ENCODE data around the gene CD248. TPM values are rescaled to one million over a fixed set of nuclear protein-coding genes. Genes with fewer than 3 reads are reported as not detected.
A peak's percentile ranks its signal among the peaks of the same experiment; 100 is the strongest.

CD248 gene
- total RNA-seq, 8 experiments from 2014 or later = 0.27 to 126 (median 3.8) TPM

GRCh38 chr11:66267039-66267378 is 49.8 kb downstream of the CD248 start:
- in situ Hi-C loops (cut with MboI; ENCODE audit: low pct_unique_long_range_greater_than_20kb in 2 of 9, low sequenced_read_pairs in 9 of 9, unreplicated experiment in 9 of 9) = no loop called here
- peak overlapping the region; percentile 68 to 94 (median 80) for H3K4me3 ChIP-seq
- H3K27ac ChIP-seq = peak overlapping the region; percentile 76 to 99
- ATAC-seq (replicated peaks in 6 of 8) = peak in 5 of 8 experiments; percentile 8 to 36 (median 11)
- H3K4me1 ChIP-seq (replicated peaks in 1 of 2) = peaks cover 13 to 14% of the 10 kb centered on the region in 2 donors
- 18 to 39% (median 20%) methylated on average over 1 to 8 of the region's 13 CpGs; no CpG with 5 or more reads in 6 of the 10 experiments for WGBS, 10 experiments

GRCh38 chr11:66266378-66267038 is 50.3 kb downstream of the CD248 start:
- WGBS, 10 experiments = 70 to 100% (median 100%) methylated on average over 1 to 5 of the region's 20 CpGs; no CpG with 5 or more reads in 4 of the 10 experiments
- Histone ChIP-seq H3K27ac (peak overlapping the region; percentile 76 to 99), H3K4me1 (replicated peaks in 1 of 2) (peaks cover 13 to 14% of the 10 kb centered on the region in 2 donors), H3K4me3 (peak overlapping the region in 3 of 5 donors; percentile 68 to 94 (median 79))
- ATAC-seq (replicated peaks in 6 of 8) = no peak
- in situ Hi-C loops (cut with MboI; ENCODE audit: low pct_unique_long_range_greater_than_20kb in 2 of 9, low sequenced_read_pairs in 9 of 9, unreplicated experiment in 9 of 9) = no loop called here

- H3K27ac ChIP-seq = no peak overlapping the region
- no peak for ATAC-seq (replicated peaks in 6 of 8)
- in situ Hi-C loops (cut with MboI; ENCODE audit: low pct_unique_long_range_greater_than_20kb in 2 of 9, low sequenced_read_pairs in 9 of 9, unreplicated experiment in 9 of 9) = no loop called here
- WGBS, 10 experiments = 80 to 100% (median 96%) methylated on average over 1 to 6 of the region's 26 CpGs; no CpG with 5 or more reads in 6 of the 10 experiments
- H3K4me3 ChIP-seq = no peak overlapping the region
- H3K4me1 ChIP-seq (replicated peaks in 1 of 2) = peaks cover 13 to 14% of the 10 kb centered on the region in 2 donors
Observed at GRCh38 chr11:66265531-66266377, 51.1 kb downstream of the CD248 start.

GRCh38 chr11:66264914-66265313 is 51.9 kb downstream of the CD248 start:
- Histone ChIP-seq H3K4me1 (replicated peaks in 1 of 2) (peaks cover 13 to 14% of the 10 kb centered on the region in 2 donors), H3K27ac (no peak overlapping the region), H3K4me3 (no peak overlapping the region)
- WGBS, 10 experiments = 33% methylated on average over 1 of the region's 12 CpGs; no CpG with 5 or more reads in 9 of the 10 experiments
- in situ Hi-C loops (cut with MboI; ENCODE audit: low pct_unique_long_range_greater_than_20kb in 2 of 9, low sequenced_read_pairs in 9 of 9, unreplicated experiment in 9 of 9) = no loop called here
- ATAC-seq (replicated peaks in 6 of 8) = no peak

Other genes with a start within 250 kb of the CD248 start
- 10 to 100 TPM; 10.6 to 38.2 (median 21.7) TPM for gene PACS1, start 246.8 kb downstream of the CD248 start, total RNA-seq
- gene KLC2, start 59.3 kb downstream of the CD248 start, total RNA-seq = 10 to 100 TPM in 7 of 8 experiments, 1 to 10 TPM in 1; 8.2 to 44.2 (median 28.3) TPM
- 100 to 1,000 TPM in 2 of 8 experiments, 10 to 100 TPM in 6; 43.1 to 114 (median 88.0) TPM for gene RAB1B, start 48.4 kb downstream of the CD248 start, total RNA-seq
- gene CNIH2, start 38.9 kb downstream of the CD248 start, total RNA-seq = 10 to 100 TPM in 5 of 8 experiments, 1 to 10 TPM in 2, under 1 TPM in 1; 0.41 to 53.9 (median 32.4) TPM
- 100 to 1,000 TPM in 4 of 8 experiments, 10 to 100 TPM in 4; 58.0 to 172 (median 101) TPM for gene YIF1A, start 27.9 kb downstream of the CD248 start, total RNA-seq
- gene TMEM151A, start 25.1 kb downstream of the CD248 start, total RNA-seq = 1 to 10 TPM in 6 of 8 experiments, under 1 TPM in 1, not detected in 1; 0.63 to 8.3 (median 3.7) TPM
- 10 to 100 TPM in 1 of 8 experiments, 1 to 10 TPM in 5, under 1 TPM in 2; 0.60 to 24.5 (median 4.4) TPM for gene RIN1, start 19.4 kb upstream of the CD248 start, total RNA-seq
- gene BRMS1, start 28.1 kb upstream of the CD248 start, total RNA-seq = 10 to 100 TPM; 17.5 to 55.5 (median 34.7) TPM
- 100 to 1,000 TPM in 1 of 8 experiments, 10 to 100 TPM in 7; 18.8 to 161 (median 44.9) TPM for gene B4GAT1, start 30.6 kb upstream of the CD248 start, total RNA-seq
- gene SLC29A2, start 54.7 kb upstream of the CD248 start, total RNA-seq = 10 to 100 TPM in 2 of 8 experiments, 1 to 10 TPM in 5, under 1 TPM in 1; 0.56 to 15.7 (median 3.5) TPM
- gene NPAS4, start 104.0 kb upstream of the CD248 start, total RNA-seq = 10 to 100 TPM in 1 of 8 experiments, 1 to 10 TPM in 2, under 1 TPM in 5; 0.10 to 19.1 (median 0.32) TPM
- gene MRPL11, start 121.8 kb upstream of the CD248 start, total RNA-seq = 10 to 100 TPM; 19.5 to 66.0 (median 25.3) TPM
- gene PELI3, start 149.9 kb upstream of the CD248 start, total RNA-seq = 10 to 100 TPM in 5 of 8 experiments, 1 to 10 TPM in 3; 5.4 to 16.9 (median 11.1) TPM
- gene DPP3, start 163.4 kb upstream of the CD248 start, total RNA-seq = 10 to 100 TPM; 26.3 to 74.9 (median 35.4) TPM
- 10 to 100 TPM; 20.7 to 54.3 (median 27.6) TPM for gene BBS1, start 193.6 kb upstream of the CD248 start, total RNA-seq
- 10 to 100 TPM in 2 of 8 experiments, 1 to 10 TPM in 6; 5.2 to 12.7 (median 8.4) TPM for gene ZDHHC24, start 229.0 kb upstream of the CD248 start, total RNA-seq
- under 1 TPM in 4 of 8 experiments, not detected in 4; 0.05 to 0.18 (median 0.10) TPM for gene ACTN3, start 229.9 kb upstream of the CD248 start, total RNA-seq

Measured in motor neuron (in vitro differentiated cells).